Left lung (tissue), 10 donors: ENCODE data around the gene TTC39B. TPM values are rescaled to one million over a fixed set of nuclear protein-coding genes. Genes with fewer than 3 reads are reported as not detected.

ENCODE experiments used
- ATAC-seq: fragments of 200-7000 bp; cut with Tn5 transposase; one replicate; pipeline ENCODE4 v1.9.1; 2020; ENCODE audit warnings: moderate library complexity
- DNase-seq, 4 donors: peaks; one replicate each; pipeline ENCODE4 v3.0.0-alpha.2; 2013 to 2020
- H3K27ac ChIP-seq, 2 donors: fragments of 200-600 bp; sonication (generic) in 1 of 2; one replicate each; pipeline versions ENCODE4 v1.5.0 to v1.8.0; 2020 to 2021
- H3K27me3 ChIP-seq, 2 donors: fragments of 200-600 bp; sonication (generic) in 1 of 2; one replicate each; pipeline versions ENCODE4 v1.5.0 to v1.8.0; 2020 to 2021
- H3K36me3 ChIP-seq, 2 donors: fragments of 200-600 bp; sonication (generic) in 1 of 2; one replicate each; pipeline versions ENCODE4 v1.5.0 to v1.8.0; 2020 to 2021
- H3K4me1 ChIP-seq, 2 donors: fragments of 200-600 bp; one replicate each; pipeline ENCODE4 v1.8.0; 2021
- H3K4me3 ChIP-seq, 2 donors: fragments of 200-600 bp; sonication (generic) in 1 of 2; one replicate each; pipeline versions ENCODE4 v1.5.0 to v1.8.0; 2020 to 2021; ENCODE audit warnings: mild to moderate bottlenecking in 1 of 2
- H3K9me3 ChIP-seq, 2 donors: fragments of 200-600 bp; sonication (generic) in 1 of 2; one replicate each; pipeline versions ENCODE4 v1.5.0 to v1.8.0; 2020 to 2021
- CTCF ChIP-seq, 2 donors: fragments of 200-600 bp; sonication (generic) in 1 of 2; IDR thresholded peaks; one replicate each; pipeline versions ENCODE4 v1.5.0 to v1.8.0; 2021; ENCODE audit warnings: antibody characterized with exemption in 2 of 2
- intact Hi-C, 2 donors: fragments of 100-400 bp; cut with DNase I; formaldehyde crosslinking; loops; one replicate each; pipeline versions ENCODE4 v1.11.2 to v1.14.2; 2022
- polyA plus RNA-seq, 6 donors: library from polyadenylated mRNA; unstranded; fragments of 120-200 nt; gene quantifications; one replicate each; pipeline ENCODE4 v1.2.1, GENCODE V29; 2013; ENCODE audit not compliant: insufficient read length in 6 of 6
- total RNA-seq, 2 donors: library from RNA; stranded (reverse); fragmentation: NEBNext Ultra II Directional; extraction: Animal tissue kit (Norgen Biotek cat#: 25700); gene quantifications; one replicate each; pipeline ENCODE4 v1.2.1, GENCODE V29; 2021
- donor health status: DM: no; HTN: yes; CAD: no.
- donor health status: DM: no; HTN: no; CAD: no.

Gene TTC39B
- total and polyA plus RNA-seq, 8 donors = 10.7 to 23.2 (median 13.1) TPM

DNA sequence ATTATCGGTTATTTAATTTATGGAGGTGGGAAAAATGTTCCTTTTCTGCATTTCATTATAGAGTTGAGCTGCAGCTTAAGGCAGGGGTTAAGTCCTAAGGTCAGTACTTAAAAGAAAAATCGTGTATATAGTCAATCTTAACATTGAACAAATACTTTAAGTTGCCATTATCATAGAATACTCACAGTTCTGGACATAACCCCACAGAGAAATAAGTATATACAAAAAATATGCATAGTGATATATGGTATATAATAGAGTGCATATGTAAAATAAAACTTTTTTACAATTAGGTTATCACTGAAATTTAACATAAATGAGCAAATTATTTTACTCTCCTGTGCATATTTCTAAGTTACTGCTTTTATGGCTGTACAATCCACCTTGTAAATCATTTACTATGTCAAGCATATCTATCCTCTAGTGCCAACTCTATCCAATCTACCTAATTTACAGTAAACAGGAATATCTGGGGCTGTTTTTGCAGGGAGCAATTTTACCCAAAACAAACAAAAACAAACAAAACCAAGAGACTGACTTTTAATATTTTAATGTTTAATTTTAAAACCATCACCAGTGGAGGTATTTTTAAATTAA lies 28.8 kb downstream of the TTC39B start:
- Histone ChIP-seq H3K27ac (no peak overlapping the region), H3K27me3 (no peaks in the 10 kb centered on the region), H3K9me3 (no peaks in the 10 kb centered on the region), H3K36me3 (no peaks in the 10 kb centered on the region), H3K4me3 (no peak overlapping the region), H3K4me1 (peaks cover 0 to 6% of the 10 kb centered on the region in 2 donors)
- no peak for TF ChIP-seq CTCF (IDR thresholded peaks at IDR 0.05)
- ATAC-seq = no peak
- no peak for DNase-seq
- intact Hi-C loops = no loop called here

DNA sequence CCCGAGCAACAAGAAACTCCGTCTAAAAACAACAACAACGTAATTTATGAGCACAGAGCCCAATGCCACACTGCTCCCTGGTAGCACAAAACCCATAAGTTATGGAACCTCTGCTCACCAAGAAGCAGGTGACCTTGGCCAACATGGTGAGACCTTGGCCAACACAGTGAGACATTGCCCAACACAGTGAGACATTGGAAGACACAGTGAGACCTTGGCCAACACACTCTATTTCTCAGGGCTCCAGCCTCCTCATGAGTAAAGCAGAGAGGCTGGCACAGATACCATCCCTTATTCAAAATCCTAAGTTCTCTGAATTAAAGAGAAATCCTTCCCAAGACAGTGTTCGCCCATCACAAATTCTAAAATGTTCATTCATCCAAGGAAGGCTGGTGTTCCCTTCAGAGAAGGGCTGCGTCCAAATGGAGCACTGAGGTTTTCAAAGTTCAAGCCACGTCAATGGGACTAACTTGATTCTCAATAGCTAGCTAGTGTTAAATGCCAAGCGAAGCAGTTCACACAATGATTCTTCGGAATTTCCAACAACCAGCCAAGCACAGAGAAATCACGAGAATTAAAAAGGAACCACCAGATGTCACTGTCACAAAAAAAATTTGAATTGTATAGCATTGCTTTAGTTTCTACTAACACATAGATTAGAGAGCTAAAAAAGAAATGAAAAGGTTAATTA lies 29.5 kb downstream of the TTC39B start:
- no peak overlapping the region for H3K27ac ChIP-seq
- H3K4me3 ChIP-seq = no peak overlapping the region
- TF ChIP-seq CTCF (IDR thresholded peaks at IDR 0.05) = peak in 1 of 2 donors; percentile 22
- H3K27me3 ChIP-seq = no peaks in the 10 kb centered on the region
- intact Hi-C loops = no loop called here
- ATAC-seq (peak; percentile 65), DNase-seq (peak in 2 of 4 donors; percentile 32 to 46)
- H3K36me3 ChIP-seq = no peaks in the 10 kb centered on the region
- no peaks in the 10 kb centered on the region for H3K9me3 ChIP-seq
- peaks cover 0 to 10% of the 10 kb centered on the region in 2 donors for H3K4me1 ChIP-seq

GRCh38 chr9:15276328-15276938 lies 30.6 kb downstream of the TTC39B start:
- no peak for DNase-seq
- H3K9me3 ChIP-seq = no peaks in the 10 kb centered on the region
- H3K27me3 ChIP-seq = no peaks in the 10 kb centered on the region
- intact Hi-C loops = no loop called here
- no peak overlapping the region for H3K27ac ChIP-seq
- H3K36me3 ChIP-seq = no peaks in the 10 kb centered on the region
- no peak for ATAC-seq
- no peak overlapping the region for H3K4me3 ChIP-seq
- no peak for TF ChIP-seq CTCF (IDR thresholded peaks at IDR 0.05)
- H3K4me1 ChIP-seq = peaks cover 0 to 10% of the 10 kb centered on the region in 2 donors

DNA sequence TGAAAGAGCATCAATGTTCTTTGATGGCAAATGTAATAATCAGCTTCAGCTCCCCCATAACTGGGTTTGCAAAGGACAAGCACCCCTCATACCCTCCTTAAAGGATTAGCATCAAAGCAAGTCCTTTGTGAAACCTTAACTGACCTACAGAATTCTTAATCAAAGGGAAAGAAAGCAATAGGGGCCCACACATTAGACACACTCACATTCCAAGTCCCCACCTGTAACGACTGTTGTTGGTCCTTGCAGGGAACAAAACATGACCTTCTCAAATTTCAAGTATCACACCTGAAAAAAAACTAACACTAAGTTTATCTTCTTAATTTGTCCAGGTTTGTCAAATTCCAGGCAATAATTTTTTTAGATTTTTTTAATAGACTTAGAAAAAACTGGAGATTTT lies 32.6 kb downstream of the TTC39B start:
- Histone ChIP-seq H3K27ac (no peak overlapping the region), H3K27me3 (no peaks in the 10 kb centered on the region), H3K9me3 (no peaks in the 10 kb centered on the region), H3K36me3 (no peaks in the 10 kb centered on the region), H3K4me3 (no peak overlapping the region), H3K4me1 (peaks cover 0 to 10% of the 10 kb centered on the region in 2 donors)
- intact Hi-C loops = no loop called here
- TF ChIP-seq CTCF (IDR thresholded peaks at IDR 0.05) = no peak
- DNase-seq (no peak), ATAC-seq (no peak)

- TF ChIP-seq CTCF (IDR thresholded peaks at IDR 0.05) = no peak
- Histone ChIP-seq H3K36me3 (no peaks in the 10 kb centered on the region), H3K9me3 (no peaks in the 10 kb centered on the region), H3K27me3 (no peaks in the 10 kb centered on the region), H3K27ac (no peak overlapping the region), H3K4me1 (peaks cover 0 to 4% of the 10 kb centered on the region in 2 donors), H3K4me3 (no peak overlapping the region)
- intact Hi-C loops = no loop called here
- ATAC-seq = peak; percentile 92
- no peak for DNase-seq
Observed at GRCh38 chr9:15272377-15272928, 34.6 kb downstream of the TTC39B start.
